ENCODE data around the gene SPRED2. TPM values are rescaled to one million over a fixed set of nuclear protein-coding genes. Genes with fewer than 3 reads are reported as not detected.

SPRED2 gene
- total RNA-seq = 10 to 100 TPM in 1 of 2 experiments, 1 to 10 TPM in 1; 9.5 to 12.7 TPM

- no peaks in the 10 kb centered on the region for H3K9me3 Mint-ChIP-seq (ENCODE audit: insufficient read depth)
- peaks cover 5% of the 10 kb centered on the region for H3K36me3 Mint-ChIP-seq (ENCODE audit: low read depth)
- H3K4me3 Mint-ChIP-seq = peak within 1 kb of the TSS; percentile 89
- ChIA-PET POLR2A (interaction anchor here (1.1 to 1.9 kb wide), 2 partner anchors 131 to 205 kb away, joined by 3 to 4 read pairs; partner anchors contain the start of gene ACTR2), CTCF (interaction anchor here (1.6 kb wide), 1 partner anchor 49 kb away, joined by 3 read pairs; no protein-coding TSS in a partner anchor)
- peaks cover 31% of the 10 kb centered on the region for H3K27me3 Mint-ChIP-seq (ENCODE audit: low read depth)
- H3K4me1 Mint-ChIP-seq (ENCODE audit: low read depth) = peaks cover 25% of the 10 kb centered on the region
- peak within 1 kb of the TSS; percentile 88 for H3K27ac Mint-ChIP-seq
- ATAC-seq = peak; percentile 57
- peak; percentile 85 for DNase-seq
Measured at GRCh38 chr2:65432227-65433190, at the start of gene SPRED2. Gene SPRED2 (minus strand): TSS chr2:65432599. CDS start chr2:65431987, 612 bp downstream.

- no peak for ATAC-seq
- Mint-ChIP-seq H3K4me1 (ENCODE audit: low read depth) (no peaks in the 10 kb centered on the region), H3K36me3 (ENCODE audit: low read depth) (no peaks in the 10 kb centered on the region), H3K27me3 (ENCODE audit: low read depth) (peaks cover 2% of the 10 kb centered on the region), H3K4me3 (no peak overlapping the region), H3K9me3 (ENCODE audit: insufficient read depth) (peaks cover under 1% of the 10 kb centered on the region), H3K27ac (no peak overlapping the region)
- ChIA-PET CTCF (no interaction called here), POLR2A (no interaction called here)
- no peak for DNase-seq
Measured at GRCh38 chr2:65481961-65482360, 49.6 kb upstream of the SPRED2 start.

- Mint-ChIP-seq H3K36me3 (ENCODE audit: low read depth) (no peaks in the 10 kb centered on the region), H3K4me3 (no peak overlapping the region), H3K4me1 (ENCODE audit: low read depth) (no peaks in the 10 kb centered on the region), H3K27me3 (ENCODE audit: low read depth) (peaks cover 4% of the 10 kb centered on the region), H3K9me3 (ENCODE audit: insufficient read depth) (no peaks in the 10 kb centered on the region), H3K27ac (no peak overlapping the region)
- ChIA-PET POLR2A (no interaction called here), CTCF (no interaction called here)
- DNase-seq (no peak), ATAC-seq (no peak)
Measured at GRCh38 chr2:65479524-65479923, 47.1 kb upstream of the SPRED2 start.

GRCh38 chr2:65478498-65479135, 46.2 kb upstream of the SPRED2 start:
- no peaks in the 10 kb centered on the region for H3K36me3 Mint-ChIP-seq (ENCODE audit: low read depth)
- H3K4me3 Mint-ChIP-seq = no peak overlapping the region
- CTCF ChIA-PET = no interaction called here
- POLR2A ChIA-PET = no interaction called here
- DNase-seq = no peak
- no peak for ATAC-seq
- H3K27me3 Mint-ChIP-seq (ENCODE audit: low read depth) = peaks cover 4% of the 10 kb centered on the region
- H3K27ac Mint-ChIP-seq = no peak overlapping the region
- no peaks in the 10 kb centered on the region for H3K4me1 Mint-ChIP-seq (ENCODE audit: low read depth)
- H3K9me3 Mint-ChIP-seq (ENCODE audit: insufficient read depth) = no peaks in the 10 kb centered on the region

- Mint-ChIP-seq H3K4me1 (ENCODE audit: low read depth) (no peaks in the 10 kb centered on the region), H3K9me3 (ENCODE audit: insufficient read depth) (no peaks in the 10 kb centered on the region)
Measured at GRCh38 chr2:65477590-65477989, 45.2 kb upstream of the SPRED2 start.

GRCh38 chr2:65476778-65477177, 44.4 kb upstream of the SPRED2 start:
- H3K36me3 Mint-ChIP-seq (ENCODE audit: low read depth) = no peaks in the 10 kb centered on the region
- peaks cover 4% of the 10 kb centered on the region for H3K27me3 Mint-ChIP-seq (ENCODE audit: low read depth)
- H3K9me3 Mint-ChIP-seq (ENCODE audit: insufficient read depth) = no peaks in the 10 kb centered on the region
- H3K4me3 Mint-ChIP-seq = no peak overlapping the region
- DNase-seq (no peak), ATAC-seq (no peak)
- POLR2A ChIA-PET = no interaction called here
- CTCF ChIA-PET = no interaction called here
- H3K4me1 Mint-ChIP-seq (ENCODE audit: low read depth) = no peaks in the 10 kb centered on the region
- H3K27ac Mint-ChIP-seq = no peak overlapping the region

More at GRCh38 chr2:65477590-65477989, 45.2 kb upstream of the SPRED2 start:
- Mint-ChIP-seq H3K36me3 (ENCODE audit: low read depth) (no peaks in the 10 kb centered on the region), H3K27me3 (ENCODE audit: low read depth) (peaks cover 4% of the 10 kb centered on the region), H3K4me3 (no peak overlapping the region), H3K27ac (no peak overlapping the region)
- no peak for DNase-seq
- no peak for ATAC-seq
- ChIA-PET POLR2A (no interaction called here), CTCF (no interaction called here)

GRCh38 chr2:65475000-65475399, 42.6 kb upstream of the SPRED2 start:
- Mint-ChIP-seq H3K9me3 (ENCODE audit: insufficient read depth) (no peaks in the 10 kb centered on the region), H3K36me3 (ENCODE audit: low read depth) (no peaks in the 10 kb centered on the region), H3K4me1 (ENCODE audit: low read depth) (no peaks in the 10 kb centered on the region), H3K27ac (no peak overlapping the region), H3K4me3 (no peak overlapping the region), H3K27me3 (ENCODE audit: low read depth) (peaks cover 2% of the 10 kb centered on the region)
- no peak for DNase-seq
- CTCF ChIA-PET = interaction anchor here (0.8 kb wide), 1 partner anchor 113 kb away, joined by 3 read pairs; no protein-coding TSS in a partner anchor
- ATAC-seq = no peak
- POLR2A ChIA-PET = no interaction called here

GRCh38 chr2:65473045-65473444, 40.6 kb upstream of the SPRED2 start:
- Mint-ChIP-seq H3K27ac (no peak overlapping the region), H3K36me3 (ENCODE audit: low read depth) (no peaks in the 10 kb centered on the region), H3K4me3 (no peak overlapping the region), H3K4me1 (ENCODE audit: low read depth) (no peaks in the 10 kb centered on the region), H3K9me3 (ENCODE audit: insufficient read depth) (no peaks in the 10 kb centered on the region), H3K27me3 (ENCODE audit: low read depth) (peaks cover 8% of the 10 kb centered on the region)
- ATAC-seq = no peak
- ChIA-PET CTCF (no interaction called here), POLR2A (no interaction called here)
- no peak for DNase-seq

GRCh38 chr2:65471409-65471808, 39.0 kb upstream of the SPRED2 start:
- POLR2A ChIA-PET = no interaction called here
- DNase-seq (no peak), ATAC-seq (no peak)
- H3K4me3 Mint-ChIP-seq = no peak overlapping the region
- H3K27ac Mint-ChIP-seq = no peak overlapping the region
- CTCF ChIA-PET = no interaction called here
- peaks cover 12% of the 10 kb centered on the region for H3K27me3 Mint-ChIP-seq (ENCODE audit: low read depth)
- H3K9me3 Mint-ChIP-seq (ENCODE audit: insufficient read depth) = no peaks in the 10 kb centered on the region
- no peaks in the 10 kb centered on the region for H3K36me3 Mint-ChIP-seq (ENCODE audit: low read depth)
- no peaks in the 10 kb centered on the region for H3K4me1 Mint-ChIP-seq (ENCODE audit: low read depth)

- Mint-ChIP-seq H3K36me3 (ENCODE audit: low read depth) (no peaks in the 10 kb centered on the region), H3K27ac (no peak overlapping the region), H3K27me3 (ENCODE audit: low read depth) (peaks cover 16% of the 10 kb centered on the region), H3K4me3 (no peak overlapping the region), H3K4me1 (ENCODE audit: low read depth) (no peaks in the 10 kb centered on the region), H3K9me3 (ENCODE audit: insufficient read depth) (no peaks in the 10 kb centered on the region)
- ATAC-seq (no peak), DNase-seq (no peak)
- CTCF ChIA-PET = no interaction called here
- POLR2A ChIA-PET = no interaction called here
Measured at GRCh38 chr2:65466551-65466950, 34.2 kb upstream of the SPRED2 start.

GRCh38 chr2:65465857-65466256, 33.5 kb upstream of the SPRED2 start:
- CTCF ChIA-PET = no interaction called here

GRCh38 chr2:65465124-65465523, 32.7 kb upstream of the SPRED2 start:
- Mint-ChIP-seq H3K36me3 (ENCODE audit: low read depth) (no peaks in the 10 kb centered on the region), H3K4me1 (ENCODE audit: low read depth) (no peaks in the 10 kb centered on the region), H3K9me3 (ENCODE audit: insufficient read depth) (no peaks in the 10 kb centered on the region), H3K27me3 (ENCODE audit: low read depth) (peaks cover 21% of the 10 kb centered on the region), H3K27ac (no peak overlapping the region), H3K4me3 (no peak overlapping the region)
- no peak for DNase-seq
- ChIA-PET CTCF (no interaction called here), POLR2A (no interaction called here)
- ATAC-seq = no peak

More at GRCh38 chr2:65465857-65466256, 33.5 kb upstream of the SPRED2 start:
- DNase-seq = no peak
- Mint-ChIP-seq H3K4me1 (ENCODE audit: low read depth) (no peaks in the 10 kb centered on the region), H3K27ac (no peak overlapping the region), H3K27me3 (ENCODE audit: low read depth) (peaks cover 21% of the 10 kb centered on the region), H3K4me3 (no peak overlapping the region), H3K9me3 (ENCODE audit: insufficient read depth) (no peaks in the 10 kb centered on the region), H3K36me3 (ENCODE audit: low read depth) (no peaks in the 10 kb centered on the region)
- POLR2A ChIA-PET = no interaction called here
- no peak for ATAC-seq

Measured in activated CD8-positive, alpha-beta T cell treated with anti-CD3 and anti-CD28 coated beads, Interleukin-2, amount 10 ng/mL, durations not matched to agents 7 days and 5 days (primary cell).